Stomach smooth muscle (tissue), 2 donors: ENCODE measurements around the gene SPACDR.
A peak's percentile ranks its signal among the peaks of the same experiment; 100 is the strongest.

Experiments
- H3K27ac ChIP-seq: one replicate; pipeline ENCODE4 v1.7.0; 2013; ENCODE audit warnings: mild to moderate bottlenecking, low read length, inconsistent platforms
- H3K27me3 ChIP-seq, 2 donors: one replicate each; pipeline ENCODE4 v1.7.0; 2013; ENCODE audit warnings: low read length in 2 of 2; ENCODE audit not compliant: insufficient read depth in 2 of 2, control insufficient read depth in 1 of 2
- H3K36me3 ChIP-seq, 2 donors: one replicate each; pipeline ENCODE4 v1.7.0; 2013; ENCODE audit warnings: low read length in 2 of 2; ENCODE audit not compliant: control insufficient read depth in 2 of 2, insufficient read depth in 2 of 2
- H3K4me1 ChIP-seq: one replicate; pipeline ENCODE4 v1.7.0; 2013; ENCODE audit warnings: low read length; ENCODE audit not compliant: control insufficient read depth, insufficient read depth
- H3K4me3 ChIP-seq, 2 donors: one replicate each; pipeline ENCODE4 v1.7.0; 2013; ENCODE audit warnings: low read length in 2 of 2
- H3K9ac ChIP-seq, 2 donors: one replicate each; pipeline ENCODE4 v1.7.0; 2013; ENCODE audit warnings: low read length in 2 of 2, mild to moderate bottlenecking in 1 of 2
- H3K9me3 ChIP-seq, 2 donors: one replicate each; pipeline ENCODE4 v1.7.0; 2013; ENCODE audit warnings: low read length in 2 of 2; ENCODE audit not compliant: control insufficient read depth in 2 of 2
- donor health status: healthy.
- donor health status: Pancreatic carcinoma.

The SPACDR gene

DNA sequence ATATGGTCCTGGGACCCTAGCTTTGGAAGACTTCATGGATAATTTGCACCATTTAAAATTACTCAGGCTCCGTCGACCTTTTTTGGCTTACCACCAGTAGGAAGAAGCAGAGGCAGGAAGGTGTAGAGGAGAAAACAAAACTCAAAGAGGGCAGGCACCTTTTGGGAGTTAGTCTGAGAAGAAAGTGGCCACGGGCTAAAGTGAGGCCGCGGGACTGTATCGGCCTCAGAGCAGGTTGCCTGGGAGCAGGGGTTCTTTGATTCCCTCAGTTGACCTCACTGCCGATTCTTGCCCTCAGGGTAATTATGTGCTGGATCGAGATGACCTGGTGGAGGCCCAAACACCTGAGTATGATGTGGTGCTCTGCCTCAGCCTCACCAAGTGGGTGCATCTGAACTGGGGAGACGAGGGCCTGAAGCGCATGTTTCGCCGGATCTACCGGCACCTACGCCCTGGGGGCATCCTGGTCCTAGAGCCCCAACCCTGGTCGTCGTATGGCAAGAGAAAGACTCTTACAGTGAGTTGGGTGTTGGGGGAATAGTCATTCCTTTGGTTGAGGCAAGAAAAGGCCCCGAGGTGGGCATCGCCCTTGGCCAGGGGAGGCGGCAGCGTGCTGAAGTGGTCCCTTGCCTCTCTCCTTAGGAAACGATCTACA, 31.3 kb downstream of the SPACDR start:
- no peak overlapping the region for H3K4me3 ChIP-seq
- peaks cover 17 to 20% of the 10 kb centered on the region in 2 donors for H3K36me3 ChIP-seq
- H3K27ac ChIP-seq = peak overlapping the region; percentile 11
- no peaks in the 10 kb centered on the region for H3K9me3 ChIP-seq
- no peaks in the 10 kb centered on the region for H3K27me3 ChIP-seq
- peaks cover 50% of the 10 kb centered on the region for H3K4me1 ChIP-seq
- H3K9ac ChIP-seq = no peak overlapping the region

DNA sequence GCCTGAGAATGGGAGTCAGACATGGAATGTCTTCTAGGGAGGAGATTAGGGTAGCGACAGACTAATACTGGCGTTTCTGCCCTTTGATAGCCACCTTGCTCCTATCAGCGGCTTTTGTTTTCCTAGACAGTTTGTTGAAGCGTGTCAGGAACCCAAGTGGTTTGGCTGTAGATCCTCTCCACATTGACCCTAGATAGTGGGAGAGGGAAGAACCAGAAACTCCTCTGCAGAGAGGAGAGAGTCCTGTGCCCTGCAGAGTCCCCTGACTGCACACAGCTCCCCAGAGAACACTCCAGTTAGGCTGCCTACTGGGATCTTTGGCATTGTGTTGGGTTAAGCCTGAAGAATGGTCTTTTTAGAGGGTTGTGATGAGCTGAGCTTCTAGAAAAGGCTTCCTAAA, 32.0 kb downstream of the SPACDR start:
- Histone ChIP-seq H3K9ac (peak overlapping the region in 1 of 2 donors; percentile 92), H3K9me3 (no peaks in the 10 kb centered on the region), H3K4me1 (peaks cover 53% of the 10 kb centered on the region), H3K36me3 (peaks cover 17 to 20% of the 10 kb centered on the region in 2 donors), H3K27ac (peak overlapping the region; percentile 11), H3K4me3 (no peak overlapping the region), H3K27me3 (no peaks in the 10 kb centered on the region)

DNA sequence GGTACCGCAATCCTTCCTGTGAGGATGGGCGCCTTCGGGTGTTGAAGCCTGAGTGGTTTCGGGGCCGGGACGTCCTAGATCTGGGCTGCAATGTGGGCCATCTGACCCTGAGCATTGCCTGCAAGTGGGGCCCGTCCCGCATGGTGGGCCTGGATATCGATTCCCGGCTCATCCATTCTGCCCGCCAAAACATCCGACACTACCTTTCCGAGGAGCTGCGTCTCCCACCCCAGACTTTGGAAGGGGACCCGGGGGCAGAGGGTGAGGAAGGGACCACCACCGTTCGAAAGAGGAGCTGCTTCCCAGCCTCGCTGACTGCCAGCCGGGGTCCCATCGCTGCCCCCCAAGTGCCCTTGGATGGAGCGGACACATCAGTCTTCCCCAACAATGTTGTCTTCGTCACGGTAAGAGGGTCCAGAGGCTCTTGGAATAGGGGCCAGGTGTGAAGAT, 32.7 kb downstream of the SPACDR start:
- Histone ChIP-seq H3K9me3 (no peaks in the 10 kb centered on the region), H3K9ac (peak overlapping the region in 1 of 2 donors; percentile 92), H3K27ac (peak overlapping the region; percentile 100)

DNA sequence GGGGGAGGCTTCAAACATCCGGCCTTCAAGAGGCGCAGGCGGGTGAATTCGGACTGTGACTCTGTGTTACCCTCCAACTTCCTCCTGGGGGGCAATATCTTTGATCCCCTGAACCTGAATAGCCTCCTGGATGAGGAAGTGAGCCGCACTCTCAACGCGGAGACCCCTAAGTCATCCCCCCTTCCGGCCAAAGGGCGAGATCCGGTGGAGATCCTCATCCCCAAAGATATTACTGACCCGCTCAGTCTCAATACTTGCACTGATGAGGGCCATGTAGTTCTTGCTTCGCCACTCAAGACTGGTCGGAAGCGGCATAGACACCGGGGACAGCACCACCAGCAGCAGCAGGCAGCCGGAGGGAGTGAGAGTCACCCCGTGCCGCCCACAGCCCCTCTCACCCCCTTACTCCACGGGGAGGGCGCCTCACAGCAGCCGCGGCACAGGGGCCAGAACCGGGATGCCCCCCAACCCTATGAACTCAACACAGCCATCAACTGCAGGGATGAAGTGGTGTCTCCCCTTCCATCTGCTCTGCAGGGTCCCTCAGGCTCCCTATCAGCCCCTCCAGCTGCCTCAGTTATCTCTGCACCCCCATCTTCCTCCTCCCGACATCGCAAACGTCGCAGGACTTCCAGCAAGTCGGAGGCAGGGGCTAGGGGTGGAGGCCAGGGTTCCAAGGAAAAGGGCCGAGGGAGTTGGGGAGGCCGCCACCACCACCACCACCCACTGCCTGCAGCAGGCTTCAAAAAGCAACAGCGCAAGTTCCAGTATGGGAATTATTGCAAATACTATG, 33.4 kb downstream of the SPACDR start:
- H3K27ac ChIP-seq = peak overlapping the region; percentile 100
- peak overlapping the region; percentile 49 to 88 for H3K4me3 ChIP-seq
- no peaks in the 10 kb centered on the region for H3K27me3 ChIP-seq
- peak overlapping the region; percentile 71 to 92 for H3K9ac ChIP-seq
- peaks cover 17 to 20% of the 10 kb centered on the region in 2 donors for H3K36me3 ChIP-seq
- H3K4me1 ChIP-seq = peaks cover 48% of the 10 kb centered on the region
- H3K9me3 ChIP-seq = no peaks in the 10 kb centered on the region

More for the DNA sequence above, 32.7 kb downstream of the SPACDR start:
- Histone ChIP-seq H3K36me3 (peaks cover 17 to 20% of the 10 kb centered on the region in 2 donors), H3K27me3 (no peaks in the 10 kb centered on the region), H3K4me1 (peaks cover 50% of the 10 kb centered on the region), H3K4me3 (peak overlapping the region; percentile 49 to 88)

DNA sequence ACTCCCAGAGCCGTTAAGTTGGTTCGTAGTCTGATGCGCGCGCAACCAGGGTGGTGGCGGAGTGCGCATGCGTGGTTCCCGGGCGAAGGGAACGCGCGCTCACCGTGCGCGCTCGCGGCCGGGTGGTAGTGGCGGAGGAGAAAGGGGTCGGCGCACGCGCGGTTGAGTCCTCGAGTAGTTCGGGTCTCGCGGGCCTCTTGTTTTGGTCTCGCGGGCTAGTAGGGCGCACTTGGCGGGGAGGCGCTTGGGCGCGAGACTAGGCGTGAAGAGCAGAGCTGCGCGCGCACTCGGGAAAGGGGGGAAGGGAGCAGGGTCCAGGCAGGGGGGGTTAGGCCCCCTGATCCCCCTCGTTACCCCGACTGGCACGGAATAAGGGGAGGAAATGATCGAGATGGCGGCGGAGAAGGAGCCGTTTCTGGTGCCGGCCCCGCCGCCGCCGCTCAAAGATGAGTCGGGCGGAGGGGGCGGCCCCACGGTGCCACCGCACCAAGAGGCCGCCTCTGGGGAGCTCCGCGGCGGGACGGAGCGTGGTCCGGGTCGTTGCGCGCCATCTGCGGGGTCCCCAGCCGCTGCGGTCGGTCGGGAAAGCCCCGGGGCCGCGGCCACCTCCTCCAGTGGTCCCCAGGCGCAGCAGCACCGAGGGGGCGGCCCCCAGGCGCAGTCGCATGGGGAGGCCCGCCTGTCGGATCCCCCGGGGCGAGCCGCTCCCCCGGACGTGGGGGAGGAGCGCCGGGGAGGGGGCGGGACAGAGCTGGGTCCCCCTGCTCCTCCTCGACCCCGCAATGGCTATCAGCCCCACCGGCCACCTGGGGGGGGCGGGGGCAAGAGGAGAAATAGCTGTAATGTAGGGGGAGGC, 34.2 kb downstream of the SPACDR start, which contains the start of gene MEPCE:
Gene MEPCE (plus strand): TSS at position 195 of the 856 bp plus-strand sequence. CDS start 188 bp downstream, at position 383.
- Histone ChIP-seq H3K4me1 (peaks cover 40% of the 10 kb centered on the region), H3K27me3 (no peaks in the 10 kb centered on the region)

DNA sequence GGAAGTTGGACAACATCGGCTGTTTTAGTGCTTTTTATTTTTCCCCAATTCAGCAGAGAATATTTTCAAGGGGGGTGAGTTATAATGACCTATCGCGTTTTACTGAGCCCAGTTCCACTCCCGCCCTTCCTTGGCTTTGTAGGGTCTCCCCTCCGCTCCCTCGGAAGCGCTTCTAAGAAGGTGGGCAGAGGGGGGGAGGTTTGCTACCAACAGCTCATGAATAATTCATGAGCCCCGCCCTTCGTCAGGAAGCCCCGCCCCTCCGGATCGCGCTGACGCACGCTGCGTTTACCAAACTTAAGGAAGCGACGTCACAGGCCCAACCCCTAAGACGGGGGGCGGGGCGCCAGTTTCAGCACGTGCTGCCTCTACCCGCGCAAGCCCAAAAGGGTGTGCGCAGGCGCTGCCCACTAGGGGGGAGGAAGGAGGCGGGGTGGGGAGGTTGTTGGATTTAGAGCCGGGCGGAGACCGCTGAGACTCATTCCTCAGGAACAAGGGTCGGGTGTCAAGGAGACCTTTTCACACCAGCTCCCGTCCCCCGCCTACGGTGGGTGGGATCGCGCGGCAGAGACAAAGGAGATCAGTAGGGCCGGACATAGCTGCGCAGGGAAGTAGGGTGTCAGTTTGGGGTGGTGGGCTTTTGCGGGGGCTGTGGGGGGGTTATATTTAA, 35.0 kb downstream of the SPACDR start:
- H3K27me3 ChIP-seq = no peaks in the 10 kb centered on the region
- no peaks in the 10 kb centered on the region for H3K9me3 ChIP-seq
- peaks cover 35% of the 10 kb centered on the region for H3K4me1 ChIP-seq
- peak overlapping the region; percentile 92 to 98 for H3K9ac ChIP-seq
- peak overlapping the region; percentile 100 for H3K27ac ChIP-seq
- peak overlapping the region; percentile 69 to 88 for H3K4me3 ChIP-seq
- H3K36me3 ChIP-seq = peaks cover 14 to 18% of the 10 kb centered on the region in 2 donors

More for the DNA sequence above, 34.2 kb downstream of the SPACDR start, which contains the start of gene MEPCE:
- peak within 1 kb of the TSS; percentile 92 to 98 for H3K9ac ChIP-seq
- peak within 1 kb of the TSS; percentile 69 to 88 for H3K4me3 ChIP-seq
- no peaks in the 10 kb centered on the region for H3K9me3 ChIP-seq
- peaks cover 16 to 20% of the 10 kb centered on the region in 2 donors for H3K36me3 ChIP-seq
- peak within 1 kb of the TSS; percentile 100 for H3K27ac ChIP-seq

DNA sequence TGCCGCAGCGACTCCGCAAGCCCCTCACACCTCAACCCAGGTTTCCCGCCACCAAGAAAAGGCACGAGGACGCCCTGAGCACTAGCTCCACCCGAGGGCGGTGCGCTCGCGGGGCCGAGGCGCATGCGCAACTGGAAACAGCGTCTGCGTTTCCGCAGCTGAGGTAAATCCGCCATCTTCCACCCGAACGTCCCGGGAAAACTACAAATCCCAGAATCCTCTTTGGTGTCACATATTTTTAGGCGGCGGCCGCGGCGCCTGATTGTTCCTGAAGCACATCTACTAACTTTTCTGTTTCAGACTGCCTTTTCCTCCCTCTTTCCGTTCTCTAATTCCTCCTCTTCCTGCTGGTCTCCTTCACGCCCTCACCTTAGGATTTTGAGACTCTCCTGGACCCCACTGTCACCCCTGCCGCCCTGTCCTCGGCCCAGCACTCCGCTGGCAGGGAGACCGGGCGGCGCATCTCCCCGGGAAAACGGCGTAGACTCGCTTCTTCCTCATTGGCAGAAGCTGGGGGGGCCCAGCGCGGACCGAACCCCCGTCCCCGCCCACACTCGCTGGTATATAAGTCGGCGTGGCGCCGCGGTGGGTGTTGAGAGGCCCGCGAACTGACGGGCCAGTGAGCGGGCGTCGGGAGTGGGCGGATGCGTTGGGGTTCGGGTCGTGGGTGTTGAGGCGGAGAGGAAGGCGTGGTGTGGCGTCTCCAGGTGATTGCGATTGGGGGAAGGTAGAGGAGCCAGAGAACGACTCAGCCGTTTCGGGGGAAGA, 35.7 kb downstream of the SPACDR start, which contains the start of gene ZCWPW1:
Gene ZCWPW1 (minus strand): TSS at position 505 of the 768 bp plus-strand sequence. CDS start 8,054 bp downstream, outside the sequence.
- Histone ChIP-seq H3K27ac (peak within 1 kb of the TSS; percentile 100), H3K9ac (peak within 1 kb of the TSS; percentile 92 to 98), H3K36me3 (peaks cover 7 to 11% of the 10 kb centered on the region in 2 donors), H3K4me3 (peak within 1 kb of the TSS; percentile 69 to 88), H3K27me3 (no peaks in the 10 kb centered on the region), H3K9me3 (no peaks in the 10 kb centered on the region), H3K4me1 (peaks cover 32% of the 10 kb centered on the region)

DNA sequence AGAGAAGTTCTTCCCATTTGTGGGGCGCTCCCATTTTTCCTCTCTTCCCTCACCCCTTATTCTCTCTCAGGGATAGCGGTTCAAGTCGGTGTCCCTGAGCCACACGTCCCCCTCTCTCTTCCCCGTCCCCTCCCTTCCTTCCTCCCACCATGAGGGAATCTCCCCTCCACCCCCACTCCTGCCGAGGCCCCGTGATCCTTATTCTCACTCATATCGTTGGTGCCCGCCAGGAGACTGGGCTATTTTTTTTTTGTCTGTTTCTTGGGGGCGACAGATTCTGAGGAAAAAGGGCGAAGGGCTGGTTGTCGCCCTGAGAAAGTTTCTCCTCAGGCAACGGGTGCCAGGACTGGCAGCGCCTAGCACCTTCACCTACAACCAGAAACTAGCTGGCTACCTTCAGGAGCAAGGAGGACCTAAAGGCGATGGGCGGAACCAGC, 36.3 kb downstream of the SPACDR start:
- Histone ChIP-seq H3K9ac (peak overlapping the region in 1 of 2 donors; percentile 92), H3K4me3 (peak overlapping the region; percentile 69 to 88), H3K27ac (peak overlapping the region; percentile 100)

DNA sequence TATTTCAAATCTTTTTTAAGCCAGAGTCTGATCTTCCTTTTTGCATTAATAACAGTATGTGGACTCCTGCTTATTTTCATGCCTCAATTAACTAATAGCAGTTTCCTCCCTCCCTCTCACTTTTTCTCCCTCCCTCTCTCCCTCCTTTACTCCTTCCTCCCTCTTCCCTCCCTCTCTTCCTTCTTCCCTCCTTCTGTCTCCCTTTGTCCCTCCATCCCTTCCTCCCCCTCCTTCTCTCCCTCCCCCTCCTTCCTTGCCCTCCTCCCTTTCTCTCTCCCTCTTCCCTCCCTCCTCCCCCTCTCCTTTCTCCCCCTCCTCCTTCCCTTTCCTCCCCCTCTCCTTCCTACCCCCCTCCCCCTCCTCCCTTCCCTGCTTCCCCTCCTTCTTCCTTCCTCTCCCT, 37.5 kb downstream of the SPACDR start:
- Histone ChIP-seq H3K4me3 (no peak overlapping the region), H3K27ac (no peak overlapping the region), H3K9ac (no peak overlapping the region), H3K4me1 (peaks cover 20% of the 10 kb centered on the region), H3K9me3 (no peaks in the 10 kb centered on the region), H3K36me3 (peaks cover 0 to 2% of the 10 kb centered on the region in 2 donors), H3K27me3 (no peaks in the 10 kb centered on the region)

More for the DNA sequence above, 36.3 kb downstream of the SPACDR start:
- Histone ChIP-seq H3K27me3 (no peaks in the 10 kb centered on the region), H3K4me1 (peaks cover 29% of the 10 kb centered on the region), H3K9me3 (no peaks in the 10 kb centered on the region), H3K36me3 (peaks cover 1 to 5% of the 10 kb centered on the region in 2 donors)
